SK-N-SH (cell line): ENCODE measurements around the gene KBTBD4. TPM values are rescaled to one million over a fixed set of nuclear protein-coding genes. Genes with fewer than 3 reads are reported as not detected.

Source experiments
- CTCF ChIA-PET: fragments of 300-600, 350-600 bp; formaldehyde crosslinking; extraction: SDS; loops from one replicate; lab custom pipeline; 2021; lab: Yijun Ruan, JAX
- POLR2A ChIA-PET: fragments of 350-600 bp; sonication (Branson Sonifier 250); formaldehyde crosslinking; extraction: SDS; loops from one replicate; lab custom pipeline; 2020; ENCODE audit warnings: antibody characterized with exemption, inconsistent platforms; lab: Yijun Ruan, JAX
- DNase-seq: peaks from one replicate; pipeline ENCODE4 v3.0.0; 2012
- H2AFZ ChIP-seq: fragments of 200-600 bp; sonication (generic); 2 replicates; pipeline ENCODE4 v1.8.1; 2016; ENCODE audit warnings: antibody characterized with exemption, mild to moderate bottlenecking, low read depth
- H3F3A ChIP-seq: fragments of 200-600 bp; sonication (generic); replicated peaks from 2 replicates; pipeline ENCODE3; 2016; ENCODE audit warnings: antibody characterized with exemption, mild to moderate bottlenecking; ENCODE audit not compliant: insufficient read depth
- H3K27ac ChIP-seq, 2 experiments: fragments of 200-500 bp in 1 of 2; fragments of 200-600 bp in 1 of 2; sonication (Bioruptor generic) in 1 of 2; sonication (generic), shearing (Covaris generic) in 1 of 2; 2 replicates each; pipeline versions ENCODE4 v1.5.1 to v1.6.1; 2014 to 2016; ENCODE audit warnings: low read depth in 2 of 2, inconsistent platforms in 1 of 2, low read length in 1 of 2, mild to moderate bottlenecking in 1 of 2, mixed read lengths in 1 of 2
- H3K27me3 ChIP-seq: fragments of 200-600 bp; sonication (generic), shearing (Covaris generic); 2 replicates; pipeline ENCODE4 v1.6.1; 2016; ENCODE audit warnings: mixed run types; ENCODE audit not compliant: insufficient read depth
- H3K36me3 ChIP-seq, 2 experiments: fragments of 200-500 bp in 1 of 2; fragments of 200-600 bp in 1 of 2; sonication (Bioruptor generic) in 1 of 2; sonication (generic) in 1 of 2; replicated peaks in 1 of 2; 2 replicates each; pipeline versions ENCODE3 to v1.5.1; 2014 to 2016; ENCODE audit warnings: low read length in 1 of 2, mild to moderate bottlenecking in 1 of 2; ENCODE audit not compliant: insufficient read depth in 2 of 2, control insufficient read depth in 1 of 2
- H3K4me1 ChIP-seq, 2 experiments: fragments of 200-500 bp in 1 of 2; fragments of 200-600 bp in 1 of 2; sonication (Bioruptor generic) in 1 of 2; sonication (generic), shearing (Covaris generic) in 1 of 2; 2 replicates each; pipeline versions ENCODE4 v1.5.1 to v1.6.1; 2014 to 2016; ENCODE audit warnings: low read depth in 1 of 2, low read length in 1 of 2, mixed run types in 1 of 2; ENCODE audit not compliant: insufficient read depth in 2 of 2, control insufficient read depth in 1 of 2
- H3K4me2 ChIP-seq: fragments of 200-600 bp; sonication (generic), shearing (Covaris generic); 2 replicates; pipeline ENCODE4 v1.6.1; 2017; ENCODE audit warnings: mixed run types
- H3K4me3 ChIP-seq, 2 experiments: fragments of 200-500 bp in 1 of 2; fragments of 200-600 bp in 1 of 2; sonication (Bioruptor generic) in 1 of 2; sonication (generic), shearing (Covaris generic) in 1 of 2; 2 replicates each; pipeline versions ENCODE4 v1.5.1 to v1.8.1; 2014 to 2016; ENCODE audit warnings: low read depth in 2 of 2, inconsistent platforms in 1 of 2, low read length in 1 of 2, mild to moderate bottlenecking in 1 of 2, mixed read lengths in 1 of 2, moderate library complexity in 1 of 2
- H3K79me2 ChIP-seq: fragments of 200-600 bp; sonication (generic); 2 replicates; pipeline ENCODE4 v1.8.1; 2017; ENCODE audit warnings: mild to moderate bottlenecking; ENCODE audit not compliant: insufficient read depth
- H3K9ac ChIP-seq: fragments of 200-600 bp; sonication (generic); 2 replicates; pipeline ENCODE4 v1.6.1; 2017; ENCODE audit warnings: mixed run types
- H3K9me2 ChIP-seq: fragments of 200-600 bp; sonication (generic); 2 replicates; pipeline ENCODE4 v1.6.1; 2017; ENCODE audit warnings: mixed run types
- H3K9me3 ChIP-seq: fragments of 200-600 bp; sonication (generic); 2 replicates; pipeline ENCODE4 v1.6.1; 2017; ENCODE audit warnings: mixed run types, mild to moderate bottlenecking, moderate library complexity
- H4K20me1 ChIP-seq: fragments of 200-600 bp; sonication (generic); 2 replicates; pipeline ENCODE4 v1.6.1; 2017; ENCODE audit warnings: mild to moderate bottlenecking, mixed run types; ENCODE audit not compliant: insufficient read depth
- CHD2 ChIP-seq: fragments of 150-350 bp; IDR thresholded peaks from 2 replicates; pipeline ENCODE4 v1.6.1; 2018; ENCODE audit warnings: low read length; ENCODE audit not compliant: partially characterized antibody
- FOSL2 ChIP-seq: IDR thresholded peaks from 2 replicates; pipeline ENCODE4 v1.4.0; 2012; ENCODE audit warnings: low read depth, mild to moderate bottlenecking, moderate library complexity, borderline replicate concordance
- FOXJ3 ChIP-seq: sonication (generic); formaldehyde crosslinking; IDR thresholded peaks from 2 replicates; pipeline ENCODE4 v1.5.1; 2020; ENCODE audit warnings: mild to moderate bottlenecking, missing genetic modification reagents
- JUND ChIP-seq: IDR thresholded peaks from 2 replicates; pipeline ENCODE4 v1.4.0; 2012
- MEF2A ChIP-seq: IDR thresholded peaks from 2 replicates; pipeline ENCODE4 v1.4.0; 2012; ENCODE audit warnings: low read depth, borderline replicate concordance
- MXI1 ChIP-seq: IDR thresholded peaks from 2 replicates; pipeline ENCODE4 v1.6.1; 2012; ENCODE audit warnings: mild to moderate bottlenecking, low read depth, low read length, improper control_type of control experiment
- NFIC ChIP-seq: IDR thresholded peaks from 2 replicates; pipeline ENCODE4 v1.4.0; 2012; ENCODE audit warnings: borderline replicate concordance
- NRF1 ChIP-seq: IDR thresholded peaks from 2 replicates; pipeline ENCODE4 v1.6.1; 2012; ENCODE audit warnings: low read depth, mild to moderate bottlenecking, low read length
- RAD21 ChIP-seq: IDR thresholded peaks from 2 replicates; pipeline ENCODE4 v1.6.1; 2012; ENCODE audit warnings: mild to moderate bottlenecking, low read length
- RCOR1 ChIP-seq: fragments of 150-350 bp; IDR thresholded peaks from 2 replicates; pipeline ENCODE4 v1.6.1; 2017; ENCODE audit warnings: antibody characterized with exemption, low read length
- SIN3A ChIP-seq: IDR thresholded peaks from 2 replicates; pipeline ENCODE4 v1.6.1; 2012; ENCODE audit warnings: low read depth, mild to moderate bottlenecking, low read length, moderate library complexity, borderline replicate concordance
- SMC3 ChIP-seq: IDR thresholded peaks from 2 replicates; pipeline ENCODE4 v1.6.1; 2012; ENCODE audit warnings: low read depth, low read length, improper control_type of control experiment
- TAF1 ChIP-seq: IDR thresholded peaks from 2 replicates; pipeline ENCODE4 v1.6.1; 2012; ENCODE audit warnings: low read depth, mild to moderate bottlenecking, low read length, moderate library complexity, borderline replicate concordance
- TCF12 ChIP-seq: IDR thresholded peaks from 2 replicates; pipeline ENCODE4 v1.4.0; 2012
- TEAD4 ChIP-seq: IDR thresholded peaks from 2 replicates; pipeline ENCODE4 v1.4.0; 2012; ENCODE audit warnings: mild to moderate bottlenecking, borderline replicate concordance; ENCODE audit not compliant: insufficient read depth
- WGBS: methylation state at CpG from one replicate; pipeline ENCODE4 v1.1.6; 2017; ENCODE audit warnings: low lambda C conversion rate; 5-methylcytosine and 5-hydroxymethylcytosine counted together
- polyA plus RNA-seq, 3 experiments: library from polyadenylated mRNA; depleted of rRNA; stranded (reverse); fragments of >200 nt; gene quantifications; 2 replicates each; pipeline ENCODE4 v1.2.3, GENCODE V29; 2012
- TF ChIP-seq, protein P1 (sequence below): fragments of 200-600 bp; sonication (generic); IDR thresholded peaks from 2 replicates; pipeline ENCODE4 v1.6.1; 2017; ENCODE audit warnings: antibody characterized with exemption, mild to moderate bottlenecking, moderate library complexity

KBTBD4 gene
- polyA plus RNA-seq, 1 of the 3 experiments (the other 2 are of a cell fraction): 16.8 TPM

DNA sequence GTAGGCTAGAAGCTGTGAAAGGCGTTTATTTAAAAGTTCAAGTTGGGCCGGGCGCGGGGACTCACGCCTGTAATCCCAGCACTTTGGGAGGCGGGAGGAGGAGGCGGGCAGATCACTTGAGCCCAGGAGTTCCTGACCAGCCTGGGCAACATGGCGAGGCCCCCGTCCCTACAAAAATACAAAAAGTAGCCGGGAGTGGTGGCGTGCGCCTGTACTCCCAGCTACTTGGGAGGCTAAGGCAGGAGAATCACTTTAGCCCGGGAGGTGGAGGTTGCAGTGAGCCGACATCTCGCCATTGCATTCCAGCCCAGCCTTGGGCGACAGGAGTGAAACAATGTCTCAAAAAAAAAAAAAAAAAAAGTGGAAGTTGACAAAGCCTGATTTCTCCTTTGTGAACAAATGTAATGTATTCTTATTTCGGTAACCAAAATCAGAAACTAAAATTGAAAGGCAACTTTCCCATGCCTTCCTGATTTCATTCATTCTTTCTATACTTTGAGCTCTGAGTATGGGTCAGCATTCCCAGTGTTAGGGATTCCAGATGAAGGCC is 12.5 kb downstream of the KBTBD4 start:
- CTCF ChIA-PET: interaction anchor here (1.2 to 4.0 kb wide), 3 partner anchors 12 to 51 kb away, joined by 4 to 21 read pairs (median 4); partner anchors contain the start of gene CELF1
- Histone ChIP-seq H3K9ac (peak overlapping the region; percentile 96), H3K9me2 (no peaks in the 10 kb centered on the region), H3K36me3 (peaks cover 2 to 8% of the 10 kb centered on the region in 2 experiments), H3K4me1 (peaks cover 0 to 3% of the 10 kb centered on the region in 2 experiments; a peak in 3 of 4 replicates), H3K27me3 (no peaks in the 10 kb centered on the region), H3F3A (no peaks in the 10 kb centered on the region), H3K9me3 (no peaks in the 10 kb centered on the region), H2AFZ (peak overlapping the region; percentile 86; the same call in 1 of the 2 replicates), H4K20me1 (no peaks in the 10 kb centered on the region), H3K4me2 (peak overlapping the region; percentile 97)
- POLR2A ChIA-PET: interaction anchor here (0.5 to 3.7 kb wide), 4 partner anchors 12 to 99 kb away, joined by 3 to 18 read pairs (median 4); partner anchors contain the start of genes KBTBD4 and NDUFS3
- TF ChIP-seq SIN3A (no peak), FOXJ3 (CRISPR knock-in tag) (no peak), FOSL2 (no peak), NFIC (no peak), TEAD4 (no peak), MXI1 (no peak), CHD2 (no peak), SMC3 (no peak), RCOR1 (no peak), NRF1 (no peak), TCF12 (no peak), MEF2A (no peak), TAF1 (no peak), RAD21 (no peak), JUND (no peak)
- TF ChIP-seq, protein P1, sequence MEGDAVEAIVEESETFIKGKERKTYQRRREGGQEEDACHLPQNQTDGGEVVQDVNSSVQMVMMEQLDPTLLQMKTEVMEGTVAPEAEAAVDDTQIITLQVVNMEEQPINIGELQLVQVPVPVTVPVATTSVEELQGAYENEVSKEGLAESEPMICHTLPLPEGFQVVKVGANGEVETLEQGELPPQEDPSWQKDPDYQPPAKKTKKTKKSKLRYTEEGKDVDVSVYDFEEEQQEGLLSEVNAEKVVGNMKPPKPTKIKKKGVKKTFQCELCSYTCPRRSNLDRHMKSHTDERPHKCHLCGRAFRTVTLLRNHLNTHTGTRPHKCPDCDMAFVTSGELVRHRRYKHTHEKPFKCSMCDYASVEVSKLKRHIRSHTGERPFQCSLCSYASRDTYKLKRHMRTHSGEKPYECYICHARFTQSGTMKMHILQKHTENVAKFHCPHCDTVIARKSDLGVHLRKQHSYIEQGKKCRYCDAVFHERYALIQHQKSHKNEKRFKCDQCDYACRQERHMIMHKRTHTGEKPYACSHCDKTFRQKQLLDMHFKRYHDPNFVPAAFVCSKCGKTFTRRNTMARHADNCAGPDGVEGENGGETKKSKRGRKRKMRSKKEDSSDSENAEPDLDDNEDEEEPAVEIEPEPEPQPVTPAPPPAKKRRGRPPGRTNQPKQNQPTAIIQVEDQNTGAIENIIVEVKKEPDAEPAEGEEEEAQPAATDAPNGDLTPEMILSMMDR: no peak
- TF ChIP-seq, all 33 proteins: peak for 0
- H3K79me2 ChIP-seq: peaks cover 65% of the 10 kb centered on the region
- no peak for DNase-seq
- peak overlapping the region in 1 of 2 experiments; percentile 38; a peak in 1 of 4 replicates for H3K27ac ChIP-seq
- WGBS: 47% methylated on average over 17 of the region's 17 CpGs
- peak overlapping the region; percentile 68 to 97 for H3K4me3 ChIP-seq
